ENCODE measurements around the gene TRMT1L. TPM values are rescaled to one million over a fixed set of nuclear protein-coding genes. Genes with fewer than 3 reads are reported as not detected.

The TRMT1L gene
- total RNA-seq, 1 donor from 2014 or later, result 0.96 TPM

DNA sequence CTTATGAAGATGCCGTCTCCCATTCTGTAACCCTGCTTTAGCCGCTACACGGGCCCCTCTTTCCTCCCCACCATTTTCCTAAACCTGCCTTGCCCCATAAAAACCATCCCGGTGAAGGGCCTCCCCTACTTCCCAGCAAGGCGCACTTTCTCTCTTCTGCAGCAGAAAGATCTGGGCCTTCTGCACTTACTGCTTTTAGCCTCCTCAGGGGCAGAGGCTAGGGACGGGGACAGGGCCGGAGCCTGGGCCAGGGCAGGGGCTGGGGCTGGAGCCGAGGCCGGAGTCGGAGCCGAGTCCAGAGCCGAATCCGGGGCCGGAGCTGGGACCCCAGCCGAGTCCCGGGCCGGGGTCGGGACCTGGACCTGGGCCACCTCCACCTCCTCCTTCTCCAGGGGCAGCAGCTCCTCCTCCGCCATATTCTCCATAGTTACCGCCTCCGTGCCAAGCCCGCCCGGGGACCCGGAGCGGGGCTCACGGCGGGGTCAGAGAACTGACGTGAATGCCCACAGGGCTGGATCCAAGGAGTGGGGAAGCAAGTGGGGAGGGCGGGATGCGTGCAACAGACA is 382 bp downstream of the TRMT1L start:
- no peak for DNase-seq (ENCODE audit: low spot score in 2 of 2)
- TF ChIP-seq, protein P1, sequence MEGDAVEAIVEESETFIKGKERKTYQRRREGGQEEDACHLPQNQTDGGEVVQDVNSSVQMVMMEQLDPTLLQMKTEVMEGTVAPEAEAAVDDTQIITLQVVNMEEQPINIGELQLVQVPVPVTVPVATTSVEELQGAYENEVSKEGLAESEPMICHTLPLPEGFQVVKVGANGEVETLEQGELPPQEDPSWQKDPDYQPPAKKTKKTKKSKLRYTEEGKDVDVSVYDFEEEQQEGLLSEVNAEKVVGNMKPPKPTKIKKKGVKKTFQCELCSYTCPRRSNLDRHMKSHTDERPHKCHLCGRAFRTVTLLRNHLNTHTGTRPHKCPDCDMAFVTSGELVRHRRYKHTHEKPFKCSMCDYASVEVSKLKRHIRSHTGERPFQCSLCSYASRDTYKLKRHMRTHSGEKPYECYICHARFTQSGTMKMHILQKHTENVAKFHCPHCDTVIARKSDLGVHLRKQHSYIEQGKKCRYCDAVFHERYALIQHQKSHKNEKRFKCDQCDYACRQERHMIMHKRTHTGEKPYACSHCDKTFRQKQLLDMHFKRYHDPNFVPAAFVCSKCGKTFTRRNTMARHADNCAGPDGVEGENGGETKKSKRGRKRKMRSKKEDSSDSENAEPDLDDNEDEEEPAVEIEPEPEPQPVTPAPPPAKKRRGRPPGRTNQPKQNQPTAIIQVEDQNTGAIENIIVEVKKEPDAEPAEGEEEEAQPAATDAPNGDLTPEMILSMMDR (IDR thresholded peaks at IDR 0.05), result no peak
- intact Hi-C loops (cut with DNase I), result loop anchor here (1.0 to 10.0 kb wide), 4 partner anchors 112 to 769 kb away; partner anchors contain the start of genes C1orf21, IVNS1ABP and RNF2
- Histone ChIP-seq H3K4me1 (peaks cover 4 to 13% of the 10 kb centered on the region in 2 donors), H3K27ac (peak overlapping the region; percentile 94 to 98), H3K4me3 (peak overlapping the region; percentile 81 to 87), H3K27me3 (no peaks in the 10 kb centered on the region), H3K36me3 (no peaks in the 10 kb centered on the region), H3K9me3 (no peaks in the 10 kb centered on the region)

DNA sequence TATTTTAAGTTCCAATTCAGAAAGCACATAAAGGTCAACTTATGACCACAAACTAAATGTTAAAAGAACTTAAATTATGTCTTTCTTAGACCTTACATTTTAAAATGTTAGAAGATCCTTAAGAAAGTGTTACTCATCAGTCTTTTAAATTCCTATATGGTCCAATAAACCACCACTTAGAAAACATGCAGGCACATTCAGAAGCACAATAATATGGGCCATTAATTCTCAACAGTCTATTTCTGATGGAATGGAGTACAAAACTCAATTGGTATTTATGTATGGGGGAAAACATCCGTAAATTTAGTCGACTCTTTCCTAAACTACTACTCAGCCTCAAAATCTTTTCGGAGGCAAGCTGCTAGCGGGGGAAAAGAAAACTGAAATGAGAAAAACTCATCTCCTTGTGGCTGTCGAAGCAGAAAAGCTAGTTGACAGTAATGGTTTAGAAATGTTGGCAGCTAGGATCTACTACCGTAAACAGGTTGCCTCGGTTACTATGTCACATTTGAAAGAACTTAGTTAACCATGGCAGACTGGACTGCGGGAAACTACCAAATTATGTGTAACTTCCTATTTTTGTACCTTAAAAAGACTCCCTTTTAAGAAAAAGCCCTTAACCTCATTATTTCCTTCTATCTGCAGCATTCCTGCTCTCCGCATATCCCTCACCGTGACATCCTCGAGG is 1.0 kb downstream of the TRMT1L start:
- Histone ChIP-seq H3K36me3 (peaks cover 2% of the 10 kb centered on the region in 2 donors), H3K27me3 (no peaks in the 10 kb centered on the region), H3K9me3 (no peaks in the 10 kb centered on the region), H3K4me3 (peak overlapping the region; percentile 81 to 87), H3K4me1 (peaks cover 4 to 13% of the 10 kb centered on the region in 2 donors), H3K27ac (peak overlapping the region; percentile 94 to 98)
- intact Hi-C loops (cut with DNase I), result loop anchor here (1.0 to 10.0 kb wide), 4 partner anchors 111 to 768 kb away; partner anchors contain the start of genes C1orf21, IVNS1ABP and RNF2
- TF ChIP-seq, protein P1 (IDR thresholded peaks at IDR 0.05), result no peak
- DNase-seq (ENCODE audit: low spot score in 2 of 2), result no peak

DNA sequence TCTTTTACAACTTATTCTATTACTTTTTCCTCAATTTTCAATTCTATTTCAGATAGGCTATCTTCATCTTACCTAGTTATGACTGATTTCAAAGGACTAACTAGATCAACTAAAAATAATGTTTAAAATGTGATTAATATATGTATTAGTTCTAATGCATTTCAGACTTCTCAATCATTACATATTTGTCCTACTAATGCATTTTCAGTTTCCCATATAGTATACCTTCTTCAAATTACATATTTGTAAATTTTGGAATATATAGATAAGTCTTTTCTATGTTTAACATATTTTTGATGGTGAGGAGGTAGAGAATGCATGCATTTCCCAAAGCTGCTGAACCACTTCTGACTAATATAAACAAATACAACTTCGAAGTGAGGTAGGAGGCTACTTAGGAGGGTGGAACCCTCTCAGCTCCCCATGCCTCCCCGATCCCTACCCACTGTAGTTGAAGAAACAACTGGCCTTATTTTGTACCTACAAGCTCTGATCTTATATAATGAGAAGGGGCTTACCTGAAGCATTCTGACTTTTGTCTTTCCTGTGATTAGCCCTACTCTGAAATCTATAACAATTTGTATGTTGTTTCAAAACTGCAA is 1.7 kb downstream of the TRMT1L start:
- peak overlapping the region; percentile 94 to 98 for H3K27ac ChIP-seq
- H3K9me3 ChIP-seq, result no peaks in the 10 kb centered on the region
- TF ChIP-seq, protein P1 (IDR thresholded peaks at IDR 0.05), result no peak
- DNase-seq (ENCODE audit: low spot score in 2 of 2), result no peak
- peak overlapping the region; percentile 81 to 87 for H3K4me3 ChIP-seq
- intact Hi-C loops (cut with DNase I), result loop anchor here (5.0 to 10.0 kb wide), 2 partner anchors 170 to 768 kb away; partner anchors contain the start of gene C1orf21
- no peaks in the 10 kb centered on the region for H3K27me3 ChIP-seq
- H3K36me3 ChIP-seq, result peaks cover 10% of the 10 kb centered on the region in 2 donors
- H3K4me1 ChIP-seq, result peaks cover 4 to 13% of the 10 kb centered on the region in 2 donors

DNA sequence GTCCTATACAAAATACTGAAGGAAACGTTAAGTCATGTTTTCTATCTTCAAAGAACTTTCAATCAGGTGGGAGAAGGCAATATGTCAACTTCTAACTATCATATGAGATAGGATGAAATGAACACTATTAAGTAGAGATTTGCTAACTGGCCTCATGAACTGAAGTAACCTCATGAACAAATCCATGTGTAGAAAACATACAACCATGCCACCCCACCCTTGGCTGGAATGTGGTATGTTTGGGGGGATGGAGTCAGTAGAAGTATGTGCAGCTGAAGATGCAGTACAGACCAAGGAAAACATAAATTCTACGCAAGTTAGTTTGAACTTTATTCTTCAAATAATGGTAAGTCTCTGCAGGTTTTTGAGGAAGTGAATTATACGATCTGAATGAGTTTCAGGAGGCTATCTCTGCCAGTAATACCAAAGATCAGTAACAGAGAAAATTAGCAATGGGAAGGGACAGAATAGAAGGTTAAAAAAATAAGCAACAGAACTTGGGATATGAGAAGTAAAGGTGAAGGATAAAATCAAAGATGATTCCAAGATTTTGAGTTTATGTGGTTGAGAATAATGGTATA is 4.5 kb downstream of the TRMT1L start:
- H3K27me3 ChIP-seq, result no peaks in the 10 kb centered on the region
- H3K4me1 ChIP-seq, result peaks cover 4 to 13% of the 10 kb centered on the region in 2 donors
- intact Hi-C loops (cut with DNase I), result loop anchor here (10.0 kb wide), 1 partner anchor 167 kb away; no protein-coding TSS in a partner anchor
- H3K9me3 ChIP-seq, result no peaks in the 10 kb centered on the region
- no peak overlapping the region for H3K27ac ChIP-seq
- H3K36me3 ChIP-seq, result peaks cover 19 to 33% of the 10 kb centered on the region in 2 donors
- DNase-seq (ENCODE audit: low spot score in 2 of 2), result no peak
- H3K4me3 ChIP-seq, result no peak overlapping the region
- TF ChIP-seq, protein P1 (IDR thresholded peaks at IDR 0.05), result no peak

DNA sequence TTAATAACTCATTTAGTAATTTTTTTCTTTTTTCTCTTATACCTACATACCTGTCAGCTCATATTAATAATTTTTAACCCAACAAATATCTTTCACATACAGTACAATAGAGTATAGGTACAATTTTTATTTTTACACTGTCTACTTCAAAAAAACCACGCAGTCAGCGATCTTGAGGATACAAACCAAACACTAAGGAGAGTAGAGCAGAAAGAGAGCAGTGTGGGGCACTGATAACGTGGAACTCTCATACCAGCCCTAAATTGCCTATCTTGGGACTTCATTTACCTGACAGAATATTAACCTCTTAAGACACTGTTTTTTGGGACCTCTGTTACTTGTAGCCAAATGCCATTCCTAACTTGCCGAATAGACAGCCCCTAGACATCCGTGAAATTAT is 5.5 kb downstream of the TRMT1L start:
- Histone ChIP-seq H3K4me3 (no peak overlapping the region), H3K9me3 (no peaks in the 10 kb centered on the region), H3K27me3 (no peaks in the 10 kb centered on the region), H3K36me3 (peaks cover 19 to 38% of the 10 kb centered on the region in 2 donors), H3K27ac (no peak overlapping the region), H3K4me1 (peaks cover 4 to 13% of the 10 kb centered on the region in 2 donors)
- no peak for DNase-seq (ENCODE audit: low spot score in 2 of 2)
- TF ChIP-seq, protein P1 (IDR thresholded peaks at IDR 0.05), result no peak
- intact Hi-C loops (cut with DNase I), result loop anchor here (10.0 kb wide), 1 partner anchor 166 kb away; no protein-coding TSS in a partner anchor

All from ascending aorta (tissue), 2 donors.